ENCODE measurements around the gene CEBPB. TPM values are rescaled to one million over a fixed set of nuclear protein-coding genes. Genes with fewer than 3 reads are reported as not detected.

CEBPB gene
- total RNA-seq, 1 donor from 2014 or later: 59.3 TPM

DNA sequence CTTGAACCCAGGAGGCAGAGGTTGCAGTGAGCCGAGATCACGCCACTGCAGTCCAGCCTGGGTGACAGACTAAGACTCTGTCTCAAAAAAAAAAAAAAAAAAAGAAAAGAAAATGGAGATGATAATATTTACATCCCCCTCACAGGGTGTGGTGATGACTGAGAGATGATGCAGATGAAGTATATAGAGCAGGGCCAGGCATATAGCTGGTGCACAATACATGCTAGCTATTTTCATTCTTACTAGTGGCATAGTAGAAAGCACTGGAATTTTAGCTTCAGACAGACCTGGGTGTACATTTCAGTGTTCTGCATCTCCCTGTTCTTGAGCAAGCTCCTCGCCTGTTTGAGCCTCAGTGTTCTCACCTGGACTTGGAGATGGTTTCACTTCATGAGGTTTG is 36.9 kb downstream of the CEBPB start:
- no peak for DNase-seq (ENCODE audit: low spot score)

DNA sequence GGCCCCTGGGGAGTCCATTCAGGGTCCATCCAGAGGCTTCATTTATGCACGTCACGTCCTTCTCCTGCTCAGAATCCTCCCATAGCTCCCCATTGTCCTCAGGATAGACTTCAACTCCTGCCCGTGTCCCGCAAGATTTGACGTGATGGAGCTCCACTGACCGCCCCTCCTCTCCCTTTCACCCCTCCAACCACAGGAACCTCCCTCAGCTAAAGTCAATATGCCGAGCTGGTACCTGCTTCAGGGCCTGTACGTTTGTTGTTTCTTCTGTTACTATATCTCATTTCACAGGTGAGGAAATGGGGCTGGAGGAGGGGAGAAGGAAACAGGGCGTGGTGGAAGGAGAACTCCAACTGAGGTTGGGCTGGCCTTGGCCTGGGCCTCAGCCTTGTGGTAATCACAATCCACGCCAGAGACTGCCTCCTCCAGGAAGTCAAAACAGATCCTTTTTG is 38.6 kb downstream of the CEBPB start:
- DNase-seq (ENCODE audit: low spot score): no peak

GRCh38 chr20:50230184-50230583 is 39.6 kb downstream of the CEBPB start:
- DNase-seq (ENCODE audit: low spot score): no peak

DNA sequence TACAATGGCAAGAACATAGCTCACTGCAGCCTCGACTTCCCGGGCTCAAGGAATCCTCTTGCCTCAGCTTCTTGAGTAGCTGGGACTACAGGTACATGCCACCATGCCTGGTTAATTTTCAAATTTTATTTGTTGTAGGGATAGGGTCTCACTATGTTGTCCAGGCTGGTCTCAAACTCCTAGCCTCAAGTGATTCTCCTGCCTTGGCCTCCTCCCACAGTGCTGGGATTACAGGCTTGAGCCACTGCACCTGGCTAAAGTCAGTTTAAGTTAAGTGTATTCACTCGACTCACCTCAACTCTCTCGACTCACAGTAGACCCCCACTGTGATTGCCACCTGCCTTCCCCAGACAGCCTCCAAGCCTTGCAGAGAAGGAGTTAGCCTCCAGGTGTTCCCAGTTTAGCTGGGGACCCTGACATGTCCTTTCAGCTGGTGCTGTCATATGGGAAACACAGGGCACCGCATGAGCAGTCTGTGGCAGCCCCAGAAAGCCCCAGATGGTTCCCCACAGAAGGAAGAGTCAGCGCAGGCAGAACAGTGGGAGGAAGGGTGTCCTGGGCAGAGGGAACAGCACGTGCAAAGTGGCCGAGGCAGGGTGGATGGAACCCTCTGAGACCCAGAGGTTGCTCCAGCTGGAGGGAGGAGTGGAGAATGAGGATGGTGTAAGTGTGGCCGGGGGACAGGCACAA is 40.4 kb downstream of the CEBPB start:
- DNase-seq (ENCODE audit: low spot score): no peak

- no peak for DNase-seq (ENCODE audit: low spot score)
Measured at GRCh38 chr20:50231854-50232253, 41.2 kb downstream of the CEBPB start.

GRCh38 chr20:50232651-50233324 is 42.2 kb downstream of the CEBPB start:
- DNase-seq (ENCODE audit: low spot score): no peak

GRCh38 chr20:50233325-50234212 is 42.9 kb downstream of the CEBPB start:
- no peak for DNase-seq (ENCODE audit: low spot score)

- no peak for DNase-seq (ENCODE audit: low spot score)
Measured at GRCh38 chr20:50234288-50234687, 43.7 kb downstream of the CEBPB start.

- no peak for DNase-seq (ENCODE audit: low spot score)
Measured at GRCh38 chr20:50237349-50237748, 46.7 kb downstream of the CEBPB start.

- no peak for DNase-seq (ENCODE audit: low spot score)
Measured at GRCh38 chr20:50238081-50238800, 47.6 kb downstream of the CEBPB start.

DNA sequence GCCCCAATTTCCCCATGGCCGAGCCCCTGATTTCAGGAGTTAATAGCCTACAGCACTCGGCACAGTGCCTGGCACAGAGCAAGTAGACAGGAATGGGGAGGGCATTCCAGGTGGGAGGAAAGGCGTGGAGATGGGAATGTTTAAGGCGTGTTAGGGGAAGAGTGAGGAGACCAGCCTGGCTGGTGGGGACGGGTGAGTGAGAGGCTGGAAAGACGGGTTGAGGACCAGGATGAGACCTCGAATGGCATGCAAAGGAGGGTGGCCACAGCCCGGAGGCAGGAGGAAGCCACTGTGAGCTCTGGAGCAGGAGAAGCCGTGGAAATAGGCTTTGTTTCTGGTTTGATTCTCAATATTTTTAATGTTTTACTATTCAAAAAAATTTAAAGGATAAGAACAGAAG is 49.5 kb downstream of the CEBPB start:
- DNase-seq (ENCODE audit: low spot score): no peak

DNA sequence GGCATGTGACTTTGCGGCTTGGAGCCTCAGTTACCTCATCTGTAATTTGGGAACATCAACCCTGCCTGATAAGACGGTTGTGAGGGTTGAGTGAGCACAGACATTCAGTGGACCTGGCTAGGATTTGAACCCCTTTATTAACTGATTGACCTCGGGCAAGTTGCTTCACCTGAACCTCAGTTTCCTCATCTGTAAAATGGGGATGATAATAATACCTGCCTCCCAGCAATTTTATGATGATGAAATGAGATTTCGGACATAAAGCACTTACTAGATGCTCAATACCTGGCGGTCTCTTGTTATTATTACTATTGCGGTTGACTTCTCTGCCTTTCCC is 51.5 kb downstream of the CEBPB start:
- no peak for DNase-seq (ENCODE audit: low spot score)

Other genes starting within 250 kb of the CEBPB start
- 5.8 TPM for gene SNAI1, start 207.8 kb upstream of the CEBPB start, total RNA-seq
- 120 TPM for gene UBE2V1, start 77.7 kb upstream of the CEBPB start, total RNA-seq
- 31.3 TPM for gene PEDS1, start 37.1 kb upstream of the CEBPB start, total RNA-seq

Measured in ureter (tissue), 1 donor.